ENCODE data around the gene PAEP.
"Not testable (repeated sequence)": the region's sequence is repeated elsewhere in the genome, so short reads cannot be mapped to it uniquely, and the experiment has no call there.

PAEP gene

GRCh38 chr9:135561391-135562234, at the start of gene PAEP:
TSS of gene PAEP (plus strand) at chr9:135561756.
- no peak for DNase-seq (ENCODE audit: low read depth)

- no peak for DNase-seq (ENCODE audit: low read depth)
Observed at GRCh38 chr9:135512241-135512603, 49.3 kb upstream of the PAEP start.

- DNase-seq (ENCODE audit: low read depth) = no peak
Observed at GRCh38 chr9:135512904-135513303, 48.7 kb upstream of the PAEP start.

- no peak for DNase-seq (ENCODE audit: low read depth)
Observed at GRCh38 chr9:135513351-135513846, 48.2 kb upstream of the PAEP start.

- DNase-seq (ENCODE audit: low read depth) = not testable (repeated sequence)
Observed at GRCh38 chr9:135513906-135514305, 47.6 kb upstream of the PAEP start.

GRCh38 chr9:135514342-135515082, 47.0 kb upstream of the PAEP start:
- no peak for DNase-seq (ENCODE audit: low read depth)

- no peak for DNase-seq (ENCODE audit: low read depth)
Observed at GRCh38 chr9:135515083-135515951, 46.2 kb upstream of the PAEP start.

GRCh38 chr9:135516132-135516860, 45.3 kb upstream of the PAEP start:
- no peak for DNase-seq (ENCODE audit: low read depth)

- DNase-seq (ENCODE audit: low read depth) = no peak
Observed at GRCh38 chr9:135517407-135517822, 44.1 kb upstream of the PAEP start.

GRCh38 chr9:135519179-135519971, 42.2 kb upstream of the PAEP start:
- no peak for DNase-seq (ENCODE audit: low read depth)

- DNase-seq (ENCODE audit: low read depth) = no peak
Observed at GRCh38 chr9:135520916-135521607, 40.5 kb upstream of the PAEP start, which contains the start of gene LCN1. TSS of gene LCN1 (plus strand) at chr9:135521440. CDS start at chr9:135521498, 58 bp downstream.

- DNase-seq (ENCODE audit: low read depth) = no peak
Observed at GRCh38 chr9:135521608-135522095, 39.9 kb upstream of the PAEP start.

- DNase-seq (ENCODE audit: low read depth) = no peak
Observed at GRCh38 chr9:135522137-135522877, 39.2 kb upstream of the PAEP start.

- DNase-seq (ENCODE audit: low read depth) = no peak
Observed at GRCh38 chr9:135522931-135523330, 38.6 kb upstream of the PAEP start.

GRCh38 chr9:135523521-135524129, 37.9 kb upstream of the PAEP start:
- DNase-seq (ENCODE audit: low read depth) = no peak

GRCh38 chr9:135524130-135524861, 37.3 kb upstream of the PAEP start:
- no peak for DNase-seq (ENCODE audit: low read depth)

GRCh38 chr9:135525241-135526088, 36.1 kb upstream of the PAEP start:
- DNase-seq (ENCODE audit: low read depth) = no peak

Data from stromal cell of bone marrow (primary cell).